HepG2 (cell line): ENCODE data around the gene AXIN1. TPM values are rescaled to one million over a fixed set of nuclear protein-coding genes. Genes with fewer than 3 reads are reported as not detected.

Source experiments
- ATAC-seq: fragments of 200-7000 bp; cut with Tn5 transposase; 3 replicates; pipeline ENCODE4 v1.9.1; 2020; ENCODE audit warnings: mild to moderate bottlenecking, moderate library complexity
- BruUV-seq: library from RNA; stranded (reverse); fragments of 400-500 nt; replicated peaks from 2 replicates; lab custom pipeline; 2021; lab: Mats Ljungman, UMichigan
- CTCF ChIA-PET: fragments of 300-600 bp; formaldehyde crosslinking; extraction: SDS; loops from one replicate; lab custom pipeline; 2021; ENCODE audit warnings: low total read pairs, inconsistent platforms, low intra/inter-chr PET ratio; lab: Yijun Ruan, JAX
- POLR2A ChIA-PET: fragments of 350-600 bp; sonication (Branson Sonifier 250); formaldehyde crosslinking; loops from one replicate; lab custom pipeline; 2020; ENCODE audit warnings: antibody characterized with exemption, inconsistent platforms; lab: Yijun Ruan, JAX
- DNase-seq: peaks from one replicate; pipeline ENCODE4 v3.0.0-alpha.2; 2015; ENCODE audit warnings: low spot score
- FAIRE-seq: peaks from 3 replicates; lab custom pipeline; 2011; peaks lifted over from hg19 to GRCh38; lab: Jason Lieb, UNC
- H2AFZ ChIP-seq: one replicate; pipeline ENCODE4 v1.6.1; 2011; ENCODE audit warnings: low read length, inconsistent platforms
- H3K27ac ChIP-seq: fragments of 300-600 bp; 3 replicates; pipeline ENCODE4 v1.8.0; 2011; ENCODE audit warnings: mixed run types, mild to moderate bottlenecking, mixed read lengths, low read length, inconsistent platforms; ENCODE audit not compliant: insufficient read depth; ENCODE audit errors: extremely low read length
- H3K27me3 ChIP-seq, 2 experiments: fragments of 200-600 bp in 1 of 2; 2 replicates in 1 of 2; 3 replicates in 1 of 2; pipeline versions ENCODE4 v1.6.0 to v1.8.0; 2011; ENCODE audit warnings: low read length in 2 of 2, mild to moderate bottlenecking in 2 of 2, moderate library complexity in 2 of 2, inconsistent platforms in 1 of 2; ENCODE audit not compliant: insufficient read depth in 2 of 2, control insufficient read depth in 1 of 2
- H3K36me3 ChIP-seq, 2 experiments: fragments of 200-600 bp in 1 of 2; replicated peaks in 1 of 2; 2 replicates in 1 of 2; 3 replicates in 1 of 2; pipeline versions ENCODE4 v1.5.1 to v1.8.0; 2011; ENCODE audit warnings: low read length in 2 of 2, inconsistent platforms in 1 of 2; ENCODE audit not compliant: insufficient read depth in 2 of 2, control insufficient read depth in 1 of 2
- H3K4me1 ChIP-seq: 2 replicates; pipeline ENCODE4 v1.5.1; 2012; ENCODE audit warnings: low read length, inconsistent platforms; ENCODE audit not compliant: insufficient read depth
- H3K4me2 ChIP-seq: 2 replicates; pipeline ENCODE4 v1.6.0; 2011; ENCODE audit warnings: low read depth, low read length, inconsistent platforms
- H3K4me3 ChIP-seq, 3 experiments: fragments of 200-600 bp in 1 of 3; sonication (generic), shearing (Covaris generic) in 1 of 3; replicated peaks in 1 of 3; 2 replicates each; pipeline ENCODE4 v1.5.1; 2011 to 2016; ENCODE audit warnings: low read length in 3 of 3, inconsistent platforms in 2 of 3, low read depth in 2 of 3, mild to moderate bottlenecking in 2 of 3, control low read depth in 1 of 3, mixed read lengths in 1 of 3; ENCODE audit not compliant: insufficient read depth in 1 of 3
- H3K79me2 ChIP-seq: one replicate; pipeline ENCODE4 v1.6.1; 2011; ENCODE audit warnings: low read length, inconsistent platforms; ENCODE audit not compliant: insufficient read depth
- H3K9ac ChIP-seq: 2 replicates; pipeline ENCODE4 v1.6.0; 2011; ENCODE audit warnings: mild to moderate bottlenecking, low read depth, low read length, inconsistent platforms; ENCODE audit not compliant: insufficient read depth
- H3K9me3 ChIP-seq: 2 replicates; pipeline ENCODE4 v1.5.1; 2012; ENCODE audit warnings: mild to moderate bottlenecking, low read length
- H4K20me1 ChIP-seq: 2 replicates; pipeline ENCODE4 v1.6.0; 2011; ENCODE audit warnings: inconsistent platforms, mild to moderate bottlenecking, low read length, moderate library complexity; ENCODE audit not compliant: insufficient read depth
- AGO2 ChIP-seq: fragments of 200-400 bp; formaldehyde crosslinking; optimal IDR thresholded peaks from 2 replicates; pipeline ENCODE3; 2017; ENCODE audit warnings: mild to moderate bottlenecking, low read depth, low read length, moderate library complexity
- EP300 ChIP-seq, 3 experiments: sonication (generic) in 1 of 3; formaldehyde crosslinking in 1 of 3; IDR thresholded peaks; 2 replicates each; pipeline versions ENCODE4 v1.5.1 to v1.6.1; 2011 to 2020; ENCODE audit warnings: low read depth in 2 of 3, low read length in 2 of 3, borderline replicate concordance in 1 of 3, improper control_type of control experiment in 1 of 3, mild to moderate bottlenecking in 1 of 3, missing genetic modification reagents in 1 of 3, moderate library complexity in 1 of 3
- ISL2 ChIP-seq: sonication (generic); formaldehyde crosslinking; IDR thresholded peaks from 2 replicates; pipeline ENCODE4 v1.5.0; 2020; ENCODE audit warnings: missing genetic modification reagents
- MTF2 ChIP-seq: sonication (generic); formaldehyde crosslinking; IDR thresholded peaks from 2 replicates; pipeline ENCODE4 v1.5.0; 2020; ENCODE audit warnings: missing genetic modification reagents, borderline replicate concordance
- ZNF343 ChIP-seq: sonication (generic); formaldehyde crosslinking; IDR thresholded peaks from 2 replicates; pipeline ENCODE4 v1.4.0; 2020; ENCODE audit warnings: mild to moderate bottlenecking, missing genetic modification reagents
- ZNF44 ChIP-seq: sonication (generic); formaldehyde crosslinking; IDR thresholded peaks from 2 replicates; pipeline ENCODE4 v1.5.1; 2020; ENCODE audit warnings: mild to moderate bottlenecking, missing genetic modification reagents
- ZNF552 ChIP-seq: sonication (generic); formaldehyde crosslinking; IDR thresholded peaks from 2 replicates; pipeline ENCODE4 v1.9.0; 2022; ENCODE audit warnings: missing genetic modification reagents, mild to moderate bottlenecking, borderline replicate concordance
- WGBS: methylation state at CpG from one replicate; pipeline ENCODE4 v1.1.6; 2017; ENCODE audit warnings: low lambda C conversion rate; 5-methylcytosine and 5-hydroxymethylcytosine counted together
- in situ Hi-C: cut with HindIII; loops from 2 replicates; pipeline ENCODE4 v1.10.0; 2017; ENCODE audit warnings: low pct_unique_long_range_greater_than_20kb; ENCODE audit not compliant: extremely low pct_ligation_motif_present
- intact Hi-C: fragments of 100-400 bp; cut with micrococcal nuclease; formaldehyde crosslinking; loops from one replicate; pipeline ENCODE4 v1.10.0; 2022; ENCODE audit not compliant: unreplicated experiment
- polyA plus RNA-seq, 8 experiments: library from polyadenylated mRNA; depleted of rRNA in 3 of 8; stranded (reverse) in 7 of 8; unstranded in 1 of 8; fragments of >200 nt; fragmentation: Illumina TruSeq in 4 of 8; extraction: Trizol in 4 of 8; gene quantifications; 2 replicates each; pipeline versions ENCODE4 v1.2.1 to v1.2.3, GENCODE V29; 2011 to 2016; ENCODE audit warnings: low read depth in 4 of 8, missing spikeins in 1 of 8, mixed read lengths in 1 of 8; ENCODE audit not compliant: insufficient read depth in 1 of 8
- total RNA-seq, 5 experiments: library from RNA; depleted of rRNA; stranded (reverse); fragments of >200 nt; fragmentation: Illumina TruSeq; extraction: Trizol; gene quantifications; 2 replicates each; pipeline ENCODE4 v1.2.3, GENCODE V29; 2016; ENCODE audit warnings: low read depth in 1 of 5
- TF ChIP-seq, protein P1 (sequence below): sonication (generic); formaldehyde crosslinking; IDR thresholded peaks from 2 replicates; pipeline ENCODE4 v1.4.0; 2020; ENCODE audit warnings: mild to moderate bottlenecking, low read depth, missing genetic modification reagents
- TF ChIP-seq, protein P2 (sequence below): sonication (generic); formaldehyde crosslinking; IDR thresholded peaks from 2 replicates; pipeline ENCODE4 v1.4.0; 2020; ENCODE audit warnings: missing genetic modification reagents, borderline replicate concordance

The AXIN1 gene
- total and polyA plus RNA-seq, 2 of the 13 experiments (the other 11 are each of a cell fraction or from before 2014, with no cell fraction given): 24.0 to 26.0 TPM

DNA sequence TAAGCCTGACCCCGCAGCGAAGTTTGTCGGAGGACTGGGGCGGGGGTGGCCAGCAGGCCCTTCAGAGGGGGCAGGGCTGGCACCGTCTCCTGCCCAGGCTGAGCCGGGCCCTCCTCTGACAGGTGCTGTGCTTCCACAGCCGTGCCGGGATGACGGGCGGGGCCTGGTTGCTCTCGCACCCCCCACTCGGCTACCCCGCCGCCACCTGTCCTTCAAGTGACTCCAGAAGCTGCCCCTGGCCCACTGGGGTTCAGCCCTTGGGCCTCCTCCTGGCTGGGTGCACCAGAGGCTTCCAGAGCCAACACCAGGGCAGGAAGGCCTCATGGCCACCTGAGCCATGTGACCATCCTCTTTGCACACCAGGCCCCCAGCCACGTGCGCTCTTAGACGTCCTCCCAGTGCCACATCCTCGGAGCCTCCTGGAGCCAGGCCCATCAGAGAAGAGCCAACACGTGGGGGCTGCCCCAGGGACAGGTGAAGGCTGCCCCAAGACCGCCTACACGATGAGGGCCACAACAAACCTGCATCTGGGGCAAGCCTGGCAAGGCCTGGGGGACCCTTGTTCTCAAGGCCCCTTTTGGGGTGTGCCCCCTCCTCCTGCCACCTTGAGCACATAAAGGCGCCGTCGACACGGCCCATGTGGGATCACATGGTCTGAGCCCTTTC is 62.4 kb downstream of the AXIN1 start:
- Histone ChIP-seq H3K36me3 (peaks cover 15 to 69% of the 10 kb centered on the region in 2 experiments; a peak in 4 of 5 replicates), H3K9ac (no peak overlapping the region), H3K27me3 (no peaks in the 10 kb centered on the region), H3K4me3 (no peak overlapping the region), H3K9me3 (no peaks in the 10 kb centered on the region), H3K4me2 (no peak overlapping the region), H3K79me2 (no peaks in the 10 kb centered on the region), H4K20me1 (no peaks in the 10 kb centered on the region), H3K4me1 (no peaks in the 10 kb centered on the region), H2AFZ (no peak overlapping the region), H3K27ac (no peak overlapping the region)
- DNase-seq: no peak
- intact Hi-C loops: no loop called here
- CTCF ChIA-PET: no interaction called here
- no peak for FAIRE-seq
- no peak for ATAC-seq
- no TSS peak for BruUV-seq
- WGBS: 98% methylated on average over 13 of the region's 25 CpGs
- TF ChIP-seq EP300 (IDR thresholded peaks at IDR 0.05; ENCODE audit: low read depth in 2 of 2, low read length in 2 of 2) (no peak), EP300 (CRISPR knock-in tag; IDR thresholded peaks at IDR 0.05; ENCODE audit: borderline replicate concordance) (no peak)
- in situ Hi-C loops: no loop called here
- POLR2A ChIA-PET: no interaction called here

- H3K4me2 ChIP-seq: no peak overlapping the region
- ATAC-seq (no peak), DNase-seq (no peak), FAIRE-seq (no peak)
- H3K4me3 ChIP-seq: no peak overlapping the region
- no peaks in the 10 kb centered on the region for H3K4me1 ChIP-seq
- peaks cover 15 to 69% of the 10 kb centered on the region in 2 experiments; a peak in 4 of 5 replicates for H3K36me3 ChIP-seq
- no peak overlapping the region for H3K27ac ChIP-seq
- TF ChIP-seq ZNF44 (CRISPR knock-in tag) (no peak), MTF2 (CRISPR knock-in tag) (no peak), ZNF343 (CRISPR knock-in tag) (no peak), ISL2 (CRISPR knock-in tag) (no peak), ZNF552 (CRISPR knock-in tag) (no peak), AGO2 (peak; percentile 19)
- TF ChIP-seq, protein P1, sequence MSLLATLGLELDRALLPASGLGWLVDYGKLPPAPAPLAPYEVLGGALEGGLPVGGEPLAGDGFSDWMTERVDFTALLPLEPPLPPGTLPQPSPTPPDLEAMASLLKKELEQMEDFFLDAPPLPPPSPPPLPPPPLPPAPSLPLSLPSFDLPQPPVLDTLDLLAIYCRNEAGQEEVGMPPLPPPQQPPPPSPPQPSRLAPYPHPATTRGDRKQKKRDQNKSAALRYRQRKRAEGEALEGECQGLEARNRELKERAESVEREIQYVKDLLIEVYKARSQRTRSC (CRISPR knock-in tag): no peak
- TF ChIP-seq, protein P2, sequence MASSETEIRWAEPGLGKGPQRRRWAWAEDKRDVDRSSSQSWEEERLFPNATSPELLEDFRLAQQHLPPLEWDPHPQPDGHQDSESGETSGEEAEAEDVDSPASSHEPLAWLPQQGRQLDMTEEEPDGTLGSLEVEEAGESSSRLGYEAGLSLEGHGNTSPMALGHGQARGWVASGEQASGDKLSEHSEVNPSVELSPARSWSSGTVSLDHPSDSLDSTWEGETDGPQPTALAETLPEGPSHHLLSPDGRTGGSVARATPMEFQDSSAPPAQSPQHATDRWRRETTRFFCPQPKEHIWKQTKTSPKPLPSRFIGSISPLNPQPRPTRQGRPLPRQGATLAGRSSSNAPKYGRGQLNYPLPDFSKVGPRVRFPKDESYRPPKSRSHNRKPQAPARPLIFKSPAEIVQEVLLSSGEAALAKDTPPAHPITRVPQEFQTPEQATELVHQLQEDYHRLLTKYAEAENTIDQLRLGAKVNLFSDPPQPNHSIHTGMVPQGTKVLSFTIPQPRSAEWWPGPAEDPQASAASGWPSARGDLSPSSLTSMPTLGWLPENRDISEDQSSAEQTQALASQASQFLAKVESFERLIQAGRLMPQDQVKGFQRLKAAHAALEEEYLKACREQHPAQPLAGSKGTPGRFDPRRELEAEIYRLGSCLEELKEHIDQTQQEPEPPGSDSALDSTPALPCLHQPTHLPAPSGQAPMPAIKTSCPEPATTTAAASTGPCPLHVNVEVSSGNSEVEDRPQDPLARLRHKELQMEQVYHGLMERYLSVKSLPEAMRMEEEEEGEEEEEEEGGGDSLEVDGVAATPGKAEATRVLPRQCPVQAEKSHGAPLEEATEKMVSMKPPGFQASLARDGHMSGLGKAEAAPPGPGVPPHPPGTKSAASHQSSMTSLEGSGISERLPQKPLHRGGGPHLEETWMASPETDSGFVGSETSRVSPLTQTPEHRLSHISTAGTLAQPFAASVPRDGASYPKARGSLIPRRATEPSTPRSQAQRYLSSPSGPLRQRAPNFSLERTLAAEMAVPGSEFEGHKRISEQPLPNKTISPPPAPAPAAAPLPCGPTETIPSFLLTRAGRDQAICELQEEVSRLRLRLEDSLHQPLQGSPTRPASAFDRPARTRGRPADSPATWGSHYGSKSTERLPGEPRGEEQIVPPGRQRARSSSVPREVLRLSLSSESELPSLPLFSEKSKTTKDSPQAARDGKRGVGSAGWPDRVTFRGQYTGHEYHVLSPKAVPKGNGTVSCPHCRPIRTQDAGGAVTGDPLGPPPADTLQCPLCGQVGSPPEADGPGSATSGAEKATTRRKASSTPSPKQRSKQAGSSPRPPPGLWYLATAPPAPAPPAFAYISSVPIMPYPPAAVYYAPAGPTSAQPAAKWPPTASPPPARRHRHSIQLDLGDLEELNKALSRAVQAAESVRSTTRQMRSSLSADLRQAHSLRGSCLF (CRISPR knock-in tag): no peak
- no peaks in the 10 kb centered on the region for H3K9me3 ChIP-seq
- WGBS: 93% methylated on average over 7 of the region's 22 CpGs
- no TSS peak for BruUV-seq
- ChIA-PET CTCF (no interaction called here), POLR2A (no interaction called here)
- H4K20me1 ChIP-seq: no peaks in the 10 kb centered on the region
- H3K9ac ChIP-seq: no peak overlapping the region
- H3K27me3 ChIP-seq: no peaks in the 10 kb centered on the region
- intact Hi-C loops (loop anchor here (5.0 kb wide), 1 partner anchor 52 kb away; no protein-coding TSS in a partner anchor), in situ Hi-C loops (no loop called here)
- H2AFZ ChIP-seq: no peak overlapping the region
- no peaks in the 10 kb centered on the region for H3K79me2 ChIP-seq
Observed at GRCh38 chr16:289395-289997, 63.0 kb downstream of the AXIN1 start.
